Suprapubic skin (tissue), 3 donors: ENCODE results near the gene ZBTB21.

Experiments used
- POLR2A ChIP-seq, 2 donors: fragments of 450-650 bp; IDR thresholded peaks; one replicate each; pipeline ENCODE4 v1.6.1; 2017; ENCODE audit warnings: antibody characterized with exemption in 2 of 2, mild to moderate bottlenecking in 2 of 2, moderate library complexity in 2 of 2
- TF ChIP-seq, protein P1 (sequence below), 2 donors: fragments of 200-600 bp in 1 of 2; fragments of 450-650 bp in 1 of 2; sonication (generic) in 1 of 2; IDR thresholded peaks; one replicate each; pipeline ENCODE4 v1.5.1; 2016 to 2019; ENCODE audit warnings: antibody characterized with exemption in 2 of 2, mild to moderate bottlenecking in 1 of 2, moderate library complexity in 1 of 2

DNA sequence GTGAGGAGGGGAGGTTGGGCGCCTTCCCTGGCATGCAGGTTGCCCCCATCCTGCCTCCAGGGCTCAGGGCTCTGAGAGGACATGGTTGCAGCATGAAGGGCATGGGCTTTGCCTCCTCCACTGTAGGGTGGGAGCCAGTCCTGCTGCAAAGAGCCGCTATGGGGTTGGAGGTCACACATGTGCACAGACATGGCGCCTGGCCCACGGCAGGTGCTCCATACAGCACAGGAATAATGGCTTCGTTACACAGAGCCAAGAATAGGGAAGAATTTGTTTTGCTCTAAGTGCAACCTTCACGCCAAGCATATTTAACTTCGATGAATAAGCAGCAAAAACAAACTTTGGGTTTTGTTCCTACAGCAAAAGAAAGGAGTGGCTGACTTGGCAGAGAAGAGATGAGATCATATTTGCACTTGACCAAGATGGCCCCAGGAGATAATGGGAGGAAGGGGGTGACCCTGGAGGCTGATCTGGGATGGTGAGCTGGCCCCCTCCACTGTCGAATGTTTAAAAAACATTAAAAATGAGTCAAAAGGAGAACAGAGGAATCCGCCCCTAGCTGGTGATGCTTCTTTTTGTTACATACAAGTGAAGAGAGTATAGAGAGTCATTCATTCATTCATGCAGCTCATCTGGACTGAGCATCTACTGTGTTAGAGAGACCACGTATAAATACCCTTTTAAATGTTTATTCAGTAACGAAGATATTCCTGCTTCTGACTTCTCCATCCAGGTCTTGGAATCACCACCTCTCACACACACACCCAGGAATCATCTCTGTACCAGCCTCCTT lies 43.9 kb downstream of the ZBTB21 start:
- no peak for TF ChIP-seq POLR2A (IDR thresholded peaks at IDR 0.05)
- TF ChIP-seq, protein P1, sequence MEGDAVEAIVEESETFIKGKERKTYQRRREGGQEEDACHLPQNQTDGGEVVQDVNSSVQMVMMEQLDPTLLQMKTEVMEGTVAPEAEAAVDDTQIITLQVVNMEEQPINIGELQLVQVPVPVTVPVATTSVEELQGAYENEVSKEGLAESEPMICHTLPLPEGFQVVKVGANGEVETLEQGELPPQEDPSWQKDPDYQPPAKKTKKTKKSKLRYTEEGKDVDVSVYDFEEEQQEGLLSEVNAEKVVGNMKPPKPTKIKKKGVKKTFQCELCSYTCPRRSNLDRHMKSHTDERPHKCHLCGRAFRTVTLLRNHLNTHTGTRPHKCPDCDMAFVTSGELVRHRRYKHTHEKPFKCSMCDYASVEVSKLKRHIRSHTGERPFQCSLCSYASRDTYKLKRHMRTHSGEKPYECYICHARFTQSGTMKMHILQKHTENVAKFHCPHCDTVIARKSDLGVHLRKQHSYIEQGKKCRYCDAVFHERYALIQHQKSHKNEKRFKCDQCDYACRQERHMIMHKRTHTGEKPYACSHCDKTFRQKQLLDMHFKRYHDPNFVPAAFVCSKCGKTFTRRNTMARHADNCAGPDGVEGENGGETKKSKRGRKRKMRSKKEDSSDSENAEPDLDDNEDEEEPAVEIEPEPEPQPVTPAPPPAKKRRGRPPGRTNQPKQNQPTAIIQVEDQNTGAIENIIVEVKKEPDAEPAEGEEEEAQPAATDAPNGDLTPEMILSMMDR (IDR thresholded peaks at IDR 0.05), result no peak
